Islet of Langerhans (tissue), 1 donor: ENCODE results near the gene OMP.

Source experiments
- FAIRE-seq: peaks from one replicate; lab custom pipeline; 2011; peaks lifted over from hg19 to GRCh38; lab: Jason Lieb, UNC

The OMP gene

GRCh38 chr11:77142091-77142975 lies 39.7 kb downstream of the OMP start:
- FAIRE-seq = no peak

DNA sequence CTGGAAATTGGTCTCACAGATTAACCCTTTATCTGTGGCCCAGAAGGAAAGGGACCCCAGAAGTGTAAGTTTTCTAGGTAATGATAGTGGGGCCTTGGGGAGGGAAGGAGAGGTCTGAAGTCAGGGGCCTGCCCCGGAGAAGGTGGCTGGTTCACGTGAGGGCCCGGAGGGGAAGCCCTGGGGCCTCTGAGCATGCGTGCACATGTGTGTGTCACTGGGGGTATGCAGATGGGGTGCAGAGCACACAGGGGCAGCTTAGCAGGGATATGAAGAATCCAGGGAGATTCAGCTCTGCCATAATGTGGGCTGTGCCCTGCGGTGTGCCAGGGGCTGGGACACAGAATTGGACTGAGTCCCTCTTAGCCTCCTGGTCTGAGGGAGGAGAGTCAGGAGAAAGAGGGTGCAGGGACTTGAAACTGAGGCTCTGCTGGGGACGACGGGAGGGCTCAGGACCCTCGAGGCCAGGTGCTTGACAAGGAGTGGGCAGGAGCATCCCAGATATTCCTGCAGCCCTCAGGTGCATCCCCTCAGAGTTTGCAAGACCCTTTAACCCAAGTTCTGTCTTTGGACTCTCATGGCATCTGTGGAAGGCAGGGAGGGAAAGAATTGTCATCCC lies 40.9 kb downstream of the OMP start:
- no peak for FAIRE-seq

GRCh38 chr11:77144196-77144856 lies 41.7 kb downstream of the OMP start:
- FAIRE-seq = no peak

DNA sequence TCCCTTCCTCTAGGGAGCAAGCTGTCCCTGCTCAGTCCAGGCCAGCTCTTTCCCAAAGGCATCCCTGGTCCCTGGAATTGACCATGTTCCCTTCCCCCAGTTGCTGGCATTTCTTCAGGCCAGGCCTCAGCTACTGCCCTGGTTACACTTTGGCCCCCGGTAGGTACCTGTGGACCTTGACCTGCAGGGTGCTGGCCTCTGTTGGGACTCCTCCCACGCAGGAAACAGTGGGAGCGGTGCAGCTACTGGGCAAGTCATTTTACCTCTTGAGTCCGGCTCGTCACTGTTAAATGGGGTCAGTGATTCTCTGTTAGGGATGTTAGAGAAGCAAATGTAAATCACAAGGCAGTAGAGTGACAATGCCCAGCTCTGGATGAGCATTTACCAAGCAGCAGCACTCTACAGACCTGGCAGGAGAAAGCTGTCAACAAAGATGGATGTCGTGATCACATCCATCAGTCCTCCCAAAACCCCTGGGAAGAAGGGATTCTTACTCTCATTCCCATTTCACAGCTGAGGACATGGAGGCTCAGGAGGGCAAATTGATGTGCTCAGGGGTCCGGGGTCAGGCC lies 42.3 kb downstream of the OMP start:
- FAIRE-seq = no peak

- FAIRE-seq = no peak
Observed at GRCh38 chr11:77146261-77147035, 43.8 kb downstream of the OMP start.

DNA sequence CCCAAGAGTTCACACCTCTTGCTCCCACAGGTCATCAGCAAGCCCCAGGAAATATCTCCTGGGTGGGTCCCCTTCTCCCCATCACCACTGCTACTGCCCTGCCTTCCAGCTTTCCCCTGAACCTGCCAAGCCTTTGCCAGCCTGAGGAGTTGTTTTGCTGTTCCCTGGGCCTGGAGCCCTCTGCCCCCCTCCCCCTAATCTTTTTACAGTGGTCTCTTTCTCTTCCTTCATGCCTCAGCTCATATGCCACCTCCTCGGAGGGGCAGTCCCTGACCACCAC lies 44.3 kb downstream of the OMP start:
- no peak for FAIRE-seq

GRCh38 chr11:77147668-77148321 lies 45.2 kb downstream of the OMP start:
- no peak for FAIRE-seq

DNA sequence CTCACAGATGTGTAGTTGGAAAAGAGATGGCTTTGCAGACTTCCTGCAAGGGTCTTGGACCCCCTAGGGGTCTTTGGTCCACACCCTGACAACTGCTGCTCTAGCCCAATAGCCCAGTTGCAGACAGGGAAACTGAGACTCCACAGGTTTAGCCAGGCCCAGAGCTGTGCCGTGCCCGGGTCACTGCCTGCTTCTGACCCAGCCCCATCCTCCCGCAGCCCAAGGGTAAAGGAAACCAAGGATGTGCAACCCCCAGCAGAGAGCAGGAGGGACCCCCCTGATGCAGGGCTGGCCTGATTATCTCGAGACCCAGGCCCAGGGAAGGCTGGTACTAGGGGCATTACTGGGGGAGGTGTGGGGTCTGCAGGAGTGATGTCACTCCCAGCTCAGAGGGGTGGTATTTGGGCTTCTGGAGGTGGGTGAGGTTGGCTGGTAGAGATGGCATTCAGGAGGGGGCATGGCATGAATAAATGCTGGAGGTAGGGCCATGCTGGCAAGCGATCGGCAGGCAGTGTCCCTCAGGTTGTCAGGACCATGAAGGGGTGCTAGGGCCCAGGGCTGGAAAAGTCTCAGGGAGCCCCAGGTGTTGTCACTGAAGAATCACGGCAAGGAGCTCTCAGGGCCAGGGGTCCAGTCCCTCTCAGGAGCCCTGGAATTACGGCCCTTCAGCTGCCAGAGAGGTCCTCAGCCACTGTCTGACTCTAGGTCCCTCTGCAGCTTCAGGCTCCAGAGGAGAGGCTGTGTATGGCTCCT lies 46.5 kb downstream of the OMP start:
- FAIRE-seq = no peak

- FAIRE-seq = no peak
Observed at GRCh38 chr11:77149716-77150392, 47.2 kb downstream of the OMP start.

GRCh38 chr11:77150836-77151235 lies 48.2 kb downstream of the OMP start:
- FAIRE-seq = no peak

GRCh38 chr11:77151804-77152509 lies 49.3 kb downstream of the OMP start:
- FAIRE-seq = no peak

GRCh38 chr11:77152846-77153245 lies 50.2 kb downstream of the OMP start:
- FAIRE-seq = no peak
